GM23248 (cell line): ENCODE results near the gene TRA2B. TPM values are rescaled to one million over a fixed set of nuclear protein-coding genes. Genes with fewer than 3 reads are reported as not detected.

ENCODE experiments used
- DNase-seq: peaks from one replicate; pipeline ENCODE4 v3.0.0-alpha.2; 2015
- H2AFZ ChIP-seq: fragments of 200-600 bp; sonication (generic); 2 replicates; pipeline ENCODE4 v1.6.1; 2016; ENCODE audit warnings: antibody characterized with exemption
- H3F3A ChIP-seq: fragments of 200-600 bp; sonication (generic); 2 replicates; pipeline ENCODE4 v1.6.1; 2016; ENCODE audit warnings: mild to moderate bottlenecking, antibody characterized with exemption, mixed run types; ENCODE audit not compliant: insufficient read depth
- H3K27ac ChIP-seq: fragments of 200-600 bp; sonication (generic); 2 replicates; pipeline ENCODE4 v1.5.1; 2016; ENCODE audit warnings: mild to moderate bottlenecking
- H3K27me3 ChIP-seq: fragments of 200-600 bp; sonication (generic); replicated peaks from 2 replicates; pipeline ENCODE4 v1.6.1; 2016; ENCODE audit warnings: mild to moderate bottlenecking; ENCODE audit not compliant: insufficient read depth
- H3K36me3 ChIP-seq: fragments of 200-600 bp; sonication (generic); 2 replicates; pipeline ENCODE4 v1.6.1; 2016; ENCODE audit warnings: low read depth, mild to moderate bottlenecking
- H3K4me1 ChIP-seq: fragments of 200-600 bp; sonication (generic); 2 replicates; pipeline ENCODE4 v1.6.1; 2016; ENCODE audit warnings: mild to moderate bottlenecking; ENCODE audit not compliant: insufficient read depth
- H3K4me2 ChIP-seq: fragments of 200-600 bp; sonication (generic); one replicate; pipeline ENCODE4 v1.6.1; 2016; ENCODE audit warnings: mild to moderate bottlenecking; ENCODE audit not compliant: unreplicated experiment
- H3K4me3 ChIP-seq: fragments of 200-600 bp; sonication (generic); 2 replicates; pipeline ENCODE4 v1.5.1; 2016; ENCODE audit warnings: mild to moderate bottlenecking
- H3K79me2 ChIP-seq: fragments of 200-600 bp; sonication (generic); 2 replicates; pipeline ENCODE4 v1.6.1; 2016; ENCODE audit warnings: mild to moderate bottlenecking; ENCODE audit not compliant: insufficient read depth
- H3K9ac ChIP-seq: fragments of 200-600 bp; sonication (generic); 2 replicates; pipeline ENCODE4 v1.6.1; 2016; ENCODE audit warnings: mild to moderate bottlenecking
- H3K9me2 ChIP-seq: fragments of 200-600 bp; sonication (generic); 2 replicates; pipeline ENCODE4 v1.6.1; 2016; ENCODE audit warnings: mixed run types, mild to moderate bottlenecking, moderate library complexity; ENCODE audit not compliant: insufficient read depth
- H3K9me3 ChIP-seq: fragments of 200-600 bp; sonication (generic); one replicate; pipeline ENCODE4 v1.6.1; 2017; ENCODE audit warnings: low read depth
- H4K20me1 ChIP-seq: fragments of 200-600 bp; sonication (generic); 2 replicates; pipeline ENCODE4 v1.6.0; 2016; ENCODE audit not compliant: insufficient read depth
- EZH2 ChIP-seq: fragments of 200-600 bp; sonication (generic); IDR thresholded peaks from 2 replicates; pipeline ENCODE4 v1.6.1; 2018; ENCODE audit warnings: antibody characterized with exemption, mild to moderate bottlenecking; ENCODE audit not compliant: insufficient read depth, poor library complexity, severe bottlenecking
- EZH2phosphoT487 ChIP-seq: fragments of 200-600 bp; sonication (generic); IDR thresholded peaks from 2 replicates; pipeline ENCODE4 v1.6.1; 2018; ENCODE audit warnings: antibody characterized with exemption, moderate library complexity, mild to moderate bottlenecking, low read depth; ENCODE audit not compliant: insufficient read depth
- WGBS, 2 experiments: methylation state at CpG; one replicate each; pipeline ENCODE4 v1.1.6; 2015 to 2017; ENCODE audit warnings: low lambda C conversion rate in 2 of 2, low coverage in 1 of 2; ENCODE audit errors: missing lambda C conversion rate in 2 of 2; 5-methylcytosine and 5-hydroxymethylcytosine counted together
- in situ Hi-C: fragments of 300-500 bp; cut with MboI; formaldehyde crosslinking; loops from 2 replicates; pipeline ENCODE4 v1.15.0; 2020
- polyA plus RNA-seq: library from polyadenylated mRNA; unstranded; fragments of >200 nt; fragmentation: Nextera tagmentation; extraction: Ambion mirVana; gene quantifications from 2 replicates; pipeline ENCODE4 v1.2.1, GENCODE V29; 2016
- total RNA-seq: library from RNA; depleted of rRNA; stranded (reverse); fragments of >200 nt; shearing (Covaris generic); gene quantifications from 2 replicates; pipeline ENCODE4 v1.2.3, GENCODE V29; 2014

The TRA2B gene
- total and polyA plus RNA-seq, 2 experiments from 2014 or later, result 111 to 138 TPM

DNA sequence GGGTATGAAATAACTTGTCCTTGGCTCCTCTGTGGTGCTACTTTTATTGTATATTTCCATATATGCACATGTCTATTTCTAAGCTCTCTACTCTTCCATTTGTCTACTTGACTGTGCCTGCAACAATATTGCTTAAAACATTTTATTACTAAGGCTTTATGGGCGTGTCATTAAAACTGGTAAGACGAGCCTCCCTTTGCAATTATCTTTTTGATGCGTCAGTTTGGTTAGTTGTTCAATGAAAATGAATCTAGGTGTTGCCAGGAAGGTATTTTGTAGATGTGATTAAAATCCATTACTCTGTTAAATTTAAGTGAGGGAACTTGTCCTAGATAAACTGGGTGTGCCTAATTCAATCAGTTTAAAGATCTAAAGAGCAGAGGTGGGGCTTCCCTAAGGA is 12.9 kb upstream of the TRA2B start:
- in situ Hi-C loops, result no loop called here
- 56 to 62% methylated on average over 3 of the region's 3 CpGs for WGBS, 2 experiments
- Histone ChIP-seq H3K27ac (no peak overlapping the region), H3K9me3 (no peaks in the 10 kb centered on the region), H2AFZ (no peak overlapping the region), H3K36me3 (no peaks in the 10 kb centered on the region), H3K79me2 (no peaks in the 10 kb centered on the region), H3K4me3 (no peak overlapping the region), H3K4me2 (no peak overlapping the region), H3K4me1 (no peaks in the 10 kb centered on the region), H3K9me2 (no peaks in the 10 kb centered on the region), H3K27me3 (peaks cover 3% of the 10 kb centered on the region), H3F3A (no peaks in the 10 kb centered on the region), H4K20me1 (no peaks in the 10 kb centered on the region), H3K9ac (no peak overlapping the region)
- TF ChIP-seq EZH2, result no peak
- TF ChIP-seq EZH2phosphoT487, result no peak
- no peak for DNase-seq

DNA sequence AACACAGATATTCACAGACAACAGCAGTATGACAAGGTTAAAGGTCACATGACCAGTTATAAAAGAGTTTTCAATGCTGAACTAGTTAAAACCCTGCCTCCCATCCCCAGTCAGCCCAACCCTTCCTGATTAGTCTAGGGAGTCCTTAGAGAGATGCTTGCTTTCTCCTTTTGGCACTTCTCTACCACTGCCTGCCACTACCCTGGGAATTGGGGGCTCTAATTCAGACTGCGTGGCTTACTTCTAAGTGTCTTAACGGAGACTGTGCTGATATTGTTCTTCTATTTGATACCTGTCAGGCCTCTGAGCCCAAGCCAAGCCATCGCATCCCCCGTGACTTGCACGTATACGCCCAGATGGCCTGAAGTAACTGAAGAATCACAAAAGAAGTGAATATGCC is 11.7 kb upstream of the TRA2B start:
- TF ChIP-seq EZH2, result no peak
- no peak for TF ChIP-seq EZH2phosphoT487
- in situ Hi-C loops, result no loop called here
- no peaks in the 10 kb centered on the region for H3K4me1 ChIP-seq

DNA sequence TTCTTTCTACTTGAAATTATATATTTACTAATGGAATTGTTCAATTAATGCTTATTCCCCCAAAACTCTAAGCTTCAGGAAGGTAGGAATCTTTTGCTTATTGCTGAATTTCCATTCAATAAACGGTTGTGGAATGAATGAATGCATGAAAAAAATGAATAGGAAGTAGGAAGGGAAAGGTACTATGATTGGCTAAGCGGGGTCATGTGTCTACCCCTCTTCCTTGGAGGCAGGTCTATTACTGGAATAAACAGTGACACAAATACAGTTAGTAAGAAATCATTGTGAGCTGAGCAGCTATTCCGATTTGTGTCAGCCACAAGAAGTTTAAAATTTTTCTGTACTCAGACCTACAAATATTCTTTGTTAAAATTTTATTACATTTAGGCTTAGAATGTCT is 10.5 kb upstream of the TRA2B start:
- no peaks in the 10 kb centered on the region for H3K4me1 ChIP-seq
- H3K36me3 ChIP-seq, result no peaks in the 10 kb centered on the region
- in situ Hi-C loops, result no loop called here
- H3K4me3 ChIP-seq, result no peak overlapping the region
- no peaks in the 10 kb centered on the region for H3F3A ChIP-seq
- no peaks in the 10 kb centered on the region for H3K9me2 ChIP-seq
- peaks cover 3% of the 10 kb centered on the region for H3K27me3 ChIP-seq
- H3K79me2 ChIP-seq, result no peaks in the 10 kb centered on the region
- no peaks in the 10 kb centered on the region for H4K20me1 ChIP-seq
- no peak overlapping the region for H3K27ac ChIP-seq
- WGBS, 2 experiments, result 63 to 72% methylated on average over 3 of the region's 3 CpGs
- TF ChIP-seq EZH2phosphoT487 (no peak), EZH2 (no peak)
- DNase-seq, result no peak
- no peaks in the 10 kb centered on the region for H3K9me3 ChIP-seq
- no peak overlapping the region for H3K4me2 ChIP-seq
- H2AFZ ChIP-seq, result 0 out of 2 replicates have a peak overlapping the region, but pooled peaks have one; percentile 7
- H3K9ac ChIP-seq, result no peak overlapping the region

More for the DNA sequence above, 11.7 kb upstream of the TRA2B start:
- Histone ChIP-seq H3K9me2 (no peaks in the 10 kb centered on the region), H3K36me3 (no peaks in the 10 kb centered on the region), H3K27ac (no peak overlapping the region), H3K27me3 (peaks cover 3% of the 10 kb centered on the region), H3K9ac (no peak overlapping the region), H3K79me2 (no peaks in the 10 kb centered on the region), H3F3A (no peaks in the 10 kb centered on the region), H4K20me1 (no peaks in the 10 kb centered on the region), H2AFZ (no peak overlapping the region), H3K9me3 (no peaks in the 10 kb centered on the region), H3K4me3 (no peak overlapping the region), H3K4me2 (no peak overlapping the region)
- 89% methylated on average over 6 of the region's 6 CpGs for WGBS, 2 experiments
- DNase-seq, result no peak

DNA sequence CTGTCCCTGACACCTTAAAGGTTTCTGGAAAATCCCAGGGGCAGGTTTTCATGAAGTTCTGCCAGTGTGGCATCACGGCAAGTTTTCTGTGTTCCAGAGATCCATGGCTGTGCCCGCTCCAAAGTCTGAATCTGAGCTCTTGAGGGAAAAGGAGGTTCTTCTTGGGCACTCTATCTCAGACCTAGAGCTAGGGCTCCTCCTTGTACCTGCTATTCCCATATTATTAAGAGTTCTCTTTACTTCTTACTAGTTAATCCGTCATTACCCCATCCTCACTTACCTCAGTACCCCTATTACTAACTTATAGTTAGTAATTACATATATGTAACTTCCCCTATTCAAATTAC is 5.9 kb upstream of the TRA2B start:
- H3K4me2 ChIP-seq, result no peak overlapping the region
- in situ Hi-C loops, result no loop called here
- WGBS, 2 experiments, result 15 to 17% methylated on average over 3 of the region's 3 CpGs
- no peak overlapping the region for H3K4me3 ChIP-seq
- H3K9me2 ChIP-seq, result no peaks in the 10 kb centered on the region
- no peak overlapping the region for H3K27ac ChIP-seq
- TF ChIP-seq EZH2 (no peak), EZH2phosphoT487 (no peak)
- H2AFZ ChIP-seq, result no peak overlapping the region
- H3K9me3 ChIP-seq, result no peaks in the 10 kb centered on the region
- 0 out of 2 replicates have a peak, but pooled peaks cover 3% of the 10 kb centered on the region for H3K27me3 ChIP-seq
- no peaks in the 10 kb centered on the region for H3K4me1 ChIP-seq
- no peak for DNase-seq
- no peak overlapping the region for H3K9ac ChIP-seq
- H3K79me2 ChIP-seq, result no peaks in the 10 kb centered on the region
- no peaks in the 10 kb centered on the region for H4K20me1 ChIP-seq
- no peaks in the 10 kb centered on the region for H3K36me3 ChIP-seq
- H3F3A ChIP-seq, result no peaks in the 10 kb centered on the region
